GM13977 (cell line): ENCODE data around the gene TACC3.
"Not testable (repeated sequence)": the region's sequence is repeated elsewhere in the genome, so short reads cannot be mapped to it uniquely, and the experiment has no call there.

Experiments
- DNase-seq: peaks from one replicate; pipeline ENCODE4 v3.0.0; 2012; ENCODE audit warnings: low spot score
- CTCF ChIP-seq: IDR thresholded peaks from 2 replicates; pipeline ENCODE4 v1.5.1; 2012; ENCODE audit warnings: mild to moderate bottlenecking, control low read depth; ENCODE audit not compliant: insufficient read depth; ENCODE audit errors: extremely low read depth, missing control alignments
- in situ Hi-C: fragments of 300-500 bp; cut with MboI; formaldehyde crosslinking; loops from one replicate; pipeline ENCODE4 v1.12.0; 2022; ENCODE audit warnings: low sequenced_read_pairs, low pct_unique_long_range_greater_than_20kb, mixed read lengths, inconsistent platforms; ENCODE audit not compliant: unreplicated experiment

The TACC3 gene

GRCh38 chr4:1686440-1687036 lies 34.8 kb upstream of the TACC3 start:
- no peak for DNase-seq
- no peak for TF ChIP-seq CTCF
- in situ Hi-C loops: no loop called here

- in situ Hi-C loops: no loop called here
- no peak for TF ChIP-seq CTCF
- DNase-seq: no peak
Observed at GRCh38 chr4:1690698-1691097, 30.6 kb upstream of the TACC3 start.

GRCh38 chr4:1691737-1692373 lies 29.5 kb upstream of the TACC3 start:
- in situ Hi-C loops: no loop called here
- no peak for DNase-seq
- no peak for TF ChIP-seq CTCF

GRCh38 chr4:1693131-1693896 lies 28.0 kb upstream of the TACC3 start:
- TF ChIP-seq CTCF: peak; percentile 92
- peak; percentile 79 for DNase-seq
- in situ Hi-C loops: no loop called here

- in situ Hi-C loops: no loop called here
Observed at GRCh38 chr4:1695913-1696312, 25.4 kb upstream of the TACC3 start.

GRCh38 chr4:1701671-1702070 lies 19.6 kb upstream of the TACC3 start:
- DNase-seq, in situ Hi-C loops: not testable (repeated sequence)

More at GRCh38 chr4:1695913-1696312, 25.4 kb upstream of the TACC3 start:
- no peak for TF ChIP-seq CTCF
- no peak for DNase-seq

GRCh38 chr4:1703867-1704266 lies 17.5 kb upstream of the TACC3 start:
- in situ Hi-C loops: no loop called here
- no peak for DNase-seq
- no peak for TF ChIP-seq CTCF
